ENCODE data around the gene CTNNBL1.

The CTNNBL1 gene

DNA sequence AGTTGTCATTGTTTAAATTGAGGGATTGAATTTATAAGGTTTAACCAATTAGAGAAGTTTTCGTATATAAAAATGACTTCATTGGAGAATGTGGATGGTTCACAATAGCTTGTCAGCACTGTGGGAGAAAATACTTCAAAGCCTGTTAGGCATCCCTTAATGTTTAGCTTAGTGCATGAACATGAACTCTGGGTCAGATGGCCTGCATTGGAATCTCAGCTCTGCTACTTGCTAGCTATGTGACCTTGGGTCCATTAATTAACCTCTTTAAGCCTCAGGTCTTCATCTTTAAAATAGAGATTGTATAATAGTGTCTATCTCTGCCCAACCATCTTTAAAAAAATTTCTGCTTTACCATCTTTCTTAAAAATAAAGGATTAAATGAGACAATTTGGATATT, 11.1 kb downstream of the CTNNBL1 start:
- Histone ChIP-seq H3K27ac (no peak overlapping the region), H3K9me3 (ENCODE audit: control insufficient read depth, low read length) (no peaks in the 10 kb centered on the region), H3K4me3 (ENCODE audit: low read depth, low read length) (no peak overlapping the region), H3K4me1 (peaks cover 3% of the 10 kb centered on the region), H2AFZ (no peak overlapping the region), H3K27me3 (ENCODE audit: control insufficient read depth, insufficient read depth, low read length) (no peaks in the 10 kb centered on the region), H3K79me2 (peaks cover 57% of the 10 kb centered on the region), H3K36me3 (ENCODE audit: control insufficient read depth, insufficient read depth, low read length) (no peaks in the 10 kb centered on the region), H3K4me2 (ENCODE audit: low read length) (no peak overlapping the region), H3K9ac (no peak overlapping the region)
- TF ChIP-seq, protein P1, sequence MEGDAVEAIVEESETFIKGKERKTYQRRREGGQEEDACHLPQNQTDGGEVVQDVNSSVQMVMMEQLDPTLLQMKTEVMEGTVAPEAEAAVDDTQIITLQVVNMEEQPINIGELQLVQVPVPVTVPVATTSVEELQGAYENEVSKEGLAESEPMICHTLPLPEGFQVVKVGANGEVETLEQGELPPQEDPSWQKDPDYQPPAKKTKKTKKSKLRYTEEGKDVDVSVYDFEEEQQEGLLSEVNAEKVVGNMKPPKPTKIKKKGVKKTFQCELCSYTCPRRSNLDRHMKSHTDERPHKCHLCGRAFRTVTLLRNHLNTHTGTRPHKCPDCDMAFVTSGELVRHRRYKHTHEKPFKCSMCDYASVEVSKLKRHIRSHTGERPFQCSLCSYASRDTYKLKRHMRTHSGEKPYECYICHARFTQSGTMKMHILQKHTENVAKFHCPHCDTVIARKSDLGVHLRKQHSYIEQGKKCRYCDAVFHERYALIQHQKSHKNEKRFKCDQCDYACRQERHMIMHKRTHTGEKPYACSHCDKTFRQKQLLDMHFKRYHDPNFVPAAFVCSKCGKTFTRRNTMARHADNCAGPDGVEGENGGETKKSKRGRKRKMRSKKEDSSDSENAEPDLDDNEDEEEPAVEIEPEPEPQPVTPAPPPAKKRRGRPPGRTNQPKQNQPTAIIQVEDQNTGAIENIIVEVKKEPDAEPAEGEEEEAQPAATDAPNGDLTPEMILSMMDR (IDR thresholded peaks at IDR 0.05): no peak

DNA sequence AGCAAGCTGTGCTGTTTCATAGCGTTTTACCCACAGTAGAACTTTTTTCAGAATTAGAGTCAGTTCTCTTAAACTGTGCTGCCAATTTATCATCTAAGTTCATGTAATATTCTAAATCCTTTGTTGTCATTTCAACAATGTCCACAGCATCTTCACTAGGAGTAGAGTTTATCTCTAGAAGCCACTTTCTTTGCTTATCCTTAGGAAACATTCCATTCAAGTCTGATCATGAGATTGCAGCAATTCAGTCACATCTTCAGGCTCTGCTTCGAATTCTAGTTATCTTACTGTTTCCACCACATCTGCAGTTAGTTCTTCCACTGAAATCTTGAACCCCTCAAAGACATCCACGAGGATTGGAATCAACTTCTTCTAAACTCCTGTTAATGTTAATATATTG, 12.5 kb downstream of the CTNNBL1 start:
- H3K4me2 ChIP-seq (ENCODE audit: low read length): no peak overlapping the region
- H2AFZ ChIP-seq: no peak overlapping the region
- H3K9me3 ChIP-seq (ENCODE audit: control insufficient read depth, low read length): no peaks in the 10 kb centered on the region
- TF ChIP-seq, protein P1 (IDR thresholded peaks at IDR 0.05): no peak
- peaks cover 60% of the 10 kb centered on the region for H3K79me2 ChIP-seq
- no peak overlapping the region for H3K9ac ChIP-seq
- H3K27me3 ChIP-seq (ENCODE audit: control insufficient read depth, insufficient read depth, low read length): no peaks in the 10 kb centered on the region
- no peak overlapping the region for H3K27ac ChIP-seq
- no peak overlapping the region for H3K4me3 ChIP-seq (ENCODE audit: low read depth, low read length)
- H3K36me3 ChIP-seq (ENCODE audit: control insufficient read depth, insufficient read depth, low read length): no peaks in the 10 kb centered on the region
- H3K4me1 ChIP-seq: peaks cover 16% of the 10 kb centered on the region

DNA sequence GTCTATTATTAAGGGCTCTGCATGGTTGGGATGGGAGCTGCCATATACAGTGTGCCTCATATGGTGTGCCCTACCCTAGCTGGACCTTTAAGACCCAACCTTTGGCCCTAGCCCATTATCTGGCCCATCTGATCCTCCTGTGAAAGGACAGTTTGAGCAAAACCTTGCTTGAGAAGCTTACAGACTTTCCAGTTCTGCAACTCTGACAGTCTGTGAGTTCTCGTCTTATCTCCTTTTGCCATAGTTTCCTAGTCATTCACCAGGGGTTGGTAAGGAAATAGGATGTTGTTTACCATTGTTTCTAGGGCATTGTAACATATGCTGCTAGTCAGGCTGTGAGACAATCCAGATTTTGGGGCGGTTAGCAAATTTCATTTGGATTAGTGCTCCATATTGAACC, 17.2 kb downstream of the CTNNBL1 start:
- Histone ChIP-seq H3K36me3 (ENCODE audit: control insufficient read depth, insufficient read depth, low read length) (no peaks in the 10 kb centered on the region), H3K27ac (no peak overlapping the region), H3K4me1 (peaks cover 45% of the 10 kb centered on the region), H2AFZ (no peak overlapping the region), H3K79me2 (peaks cover 43% of the 10 kb centered on the region), H3K9me3 (ENCODE audit: control insufficient read depth, low read length) (no peaks in the 10 kb centered on the region), H3K27me3 (ENCODE audit: control insufficient read depth, insufficient read depth, low read length) (no peaks in the 10 kb centered on the region), H3K4me2 (ENCODE audit: low read length) (no peak overlapping the region), H3K9ac (no peak overlapping the region), H3K4me3 (ENCODE audit: low read depth, low read length) (no peak overlapping the region)
- TF ChIP-seq, protein P1 (IDR thresholded peaks at IDR 0.05): no peak

DNA sequence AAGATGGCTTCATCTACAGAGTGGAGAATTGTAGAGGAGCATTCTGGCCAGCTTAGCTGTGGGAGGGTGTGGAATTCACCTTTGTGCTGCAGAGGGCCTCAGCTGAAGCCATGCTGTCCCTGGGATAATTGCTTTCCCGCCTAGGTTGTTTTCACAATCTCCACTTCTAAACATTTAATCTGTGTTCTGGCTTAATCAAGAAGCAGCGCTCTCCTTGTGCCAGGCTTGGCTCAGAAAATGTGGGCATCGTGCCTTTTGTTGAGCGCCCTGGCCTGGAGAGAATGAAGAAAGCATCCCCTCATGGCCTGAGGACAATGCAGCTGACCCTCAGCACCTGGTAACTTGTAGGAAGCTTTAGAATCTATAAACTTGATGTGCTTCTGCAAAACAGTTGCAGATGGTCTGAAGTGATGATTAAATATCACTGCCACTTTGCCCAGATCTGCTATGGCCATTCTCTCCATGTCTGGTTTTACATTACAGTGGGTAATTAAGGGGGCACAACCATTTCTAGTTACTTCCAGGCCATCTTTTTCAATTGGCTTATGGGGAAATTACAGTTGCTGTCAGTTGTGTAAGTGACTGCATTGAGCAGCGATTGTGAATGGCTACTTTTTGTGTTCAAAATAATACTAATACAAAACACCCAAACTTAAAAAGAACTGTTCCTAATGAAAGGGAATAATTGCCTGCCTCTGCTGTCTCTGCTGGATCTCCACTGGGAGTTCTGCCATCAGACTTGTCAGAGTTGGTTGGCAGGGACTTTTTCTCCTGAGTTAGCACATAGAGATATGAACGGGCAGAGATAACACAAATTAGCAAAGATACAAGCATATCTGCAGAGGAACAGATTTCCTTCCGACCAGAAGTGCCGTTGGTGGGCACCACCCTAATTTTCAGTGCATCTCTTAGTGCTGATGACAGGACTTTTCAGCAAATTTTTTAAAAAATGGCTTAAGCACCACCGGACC, 18.4 kb downstream of the CTNNBL1 start:
- Histone ChIP-seq H3K9ac (no peak overlapping the region), H3K27me3 (ENCODE audit: control insufficient read depth, insufficient read depth, low read length) (no peaks in the 10 kb centered on the region), H2AFZ (no peak overlapping the region), H3K4me2 (ENCODE audit: low read length) (no peak overlapping the region), H3K4me3 (ENCODE audit: low read depth, low read length) (no peak overlapping the region), H3K9me3 (ENCODE audit: control insufficient read depth, low read length) (no peaks in the 10 kb centered on the region), H3K79me2 (peaks cover 40% of the 10 kb centered on the region), H3K4me1 (peaks cover 45% of the 10 kb centered on the region), H3K27ac (peak overlapping the region; percentile 15), H3K36me3 (ENCODE audit: control insufficient read depth, insufficient read depth, low read length) (no peaks in the 10 kb centered on the region)
- TF ChIP-seq, protein P1 (IDR thresholded peaks at IDR 0.05): no peak
